ENCODE results near the gene MPRIP.

MPRIP gene

DNA sequence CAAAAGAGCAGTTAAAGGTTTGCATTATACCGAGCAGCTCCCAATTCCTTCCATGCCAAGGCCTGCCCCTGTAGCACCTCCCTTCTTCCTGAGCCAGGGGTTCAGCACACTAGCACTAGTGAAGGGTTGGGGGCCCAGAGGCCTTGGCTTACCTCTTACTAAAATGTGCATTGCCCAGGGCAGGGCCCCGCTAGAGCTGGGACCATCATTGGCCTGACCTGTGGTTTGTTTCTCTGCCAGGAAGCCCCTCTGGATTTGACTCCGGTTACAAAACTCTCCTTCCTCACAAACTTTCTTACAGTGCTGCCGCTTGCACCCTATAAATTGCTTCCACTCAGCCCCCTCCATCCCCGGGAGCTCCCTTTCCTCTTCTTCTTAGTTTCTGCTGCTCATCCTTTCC is 33.8 kb downstream of the MPRIP start:
- Mint-ChIP-seq H3K36me3 (ENCODE audit: low read depth) (peaks cover 38% of the 10 kb centered on the region), H3K9me3 (peaks cover 3% of the 10 kb centered on the region), H3K27me3 (ENCODE audit: low read depth, poor library complexity) (no peaks in the 10 kb centered on the region), H3K4me1 (peaks cover 86% of the 10 kb centered on the region), H3K27ac (no peak overlapping the region), H3K4me3 (peak overlapping the region; percentile 39)
- DNase-seq: no peak
- TF ChIP-seq, protein P1, sequence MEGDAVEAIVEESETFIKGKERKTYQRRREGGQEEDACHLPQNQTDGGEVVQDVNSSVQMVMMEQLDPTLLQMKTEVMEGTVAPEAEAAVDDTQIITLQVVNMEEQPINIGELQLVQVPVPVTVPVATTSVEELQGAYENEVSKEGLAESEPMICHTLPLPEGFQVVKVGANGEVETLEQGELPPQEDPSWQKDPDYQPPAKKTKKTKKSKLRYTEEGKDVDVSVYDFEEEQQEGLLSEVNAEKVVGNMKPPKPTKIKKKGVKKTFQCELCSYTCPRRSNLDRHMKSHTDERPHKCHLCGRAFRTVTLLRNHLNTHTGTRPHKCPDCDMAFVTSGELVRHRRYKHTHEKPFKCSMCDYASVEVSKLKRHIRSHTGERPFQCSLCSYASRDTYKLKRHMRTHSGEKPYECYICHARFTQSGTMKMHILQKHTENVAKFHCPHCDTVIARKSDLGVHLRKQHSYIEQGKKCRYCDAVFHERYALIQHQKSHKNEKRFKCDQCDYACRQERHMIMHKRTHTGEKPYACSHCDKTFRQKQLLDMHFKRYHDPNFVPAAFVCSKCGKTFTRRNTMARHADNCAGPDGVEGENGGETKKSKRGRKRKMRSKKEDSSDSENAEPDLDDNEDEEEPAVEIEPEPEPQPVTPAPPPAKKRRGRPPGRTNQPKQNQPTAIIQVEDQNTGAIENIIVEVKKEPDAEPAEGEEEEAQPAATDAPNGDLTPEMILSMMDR (IDR thresholded peaks at IDR 0.05): no peak

DNA sequence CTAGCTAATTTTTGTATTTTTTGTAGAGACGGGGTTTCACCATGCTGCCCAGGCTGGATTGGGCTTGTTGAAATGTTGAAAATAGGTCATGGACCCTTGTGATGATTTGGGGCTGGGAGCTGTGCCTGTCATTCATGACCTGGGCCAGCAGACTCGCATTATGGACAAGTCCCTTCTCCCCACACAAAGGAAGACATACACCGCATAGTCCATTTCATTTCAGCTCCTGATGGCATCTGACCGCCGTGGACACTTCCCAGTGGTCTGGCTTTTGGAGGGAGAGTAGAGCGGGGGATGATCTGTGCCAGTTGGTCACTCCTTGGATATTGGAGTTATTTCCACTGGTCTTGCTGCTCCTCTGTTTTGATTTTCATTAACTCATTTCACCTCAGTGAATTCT is 34.8 kb downstream of the MPRIP start:
- TF ChIP-seq, protein P1 (IDR thresholded peaks at IDR 0.05): no peak
- no peak overlapping the region for H3K4me3 Mint-ChIP-seq
- H3K36me3 Mint-ChIP-seq (ENCODE audit: low read depth): peaks cover 29% of the 10 kb centered on the region
- H3K4me1 Mint-ChIP-seq: peaks cover 80% of the 10 kb centered on the region
- H3K27me3 Mint-ChIP-seq (ENCODE audit: low read depth, poor library complexity): no peaks in the 10 kb centered on the region
- peak overlapping the region; percentile 19 for H3K27ac Mint-ChIP-seq
- DNase-seq: no peak
- no peaks in the 10 kb centered on the region for H3K9me3 Mint-ChIP-seq

DNA sequence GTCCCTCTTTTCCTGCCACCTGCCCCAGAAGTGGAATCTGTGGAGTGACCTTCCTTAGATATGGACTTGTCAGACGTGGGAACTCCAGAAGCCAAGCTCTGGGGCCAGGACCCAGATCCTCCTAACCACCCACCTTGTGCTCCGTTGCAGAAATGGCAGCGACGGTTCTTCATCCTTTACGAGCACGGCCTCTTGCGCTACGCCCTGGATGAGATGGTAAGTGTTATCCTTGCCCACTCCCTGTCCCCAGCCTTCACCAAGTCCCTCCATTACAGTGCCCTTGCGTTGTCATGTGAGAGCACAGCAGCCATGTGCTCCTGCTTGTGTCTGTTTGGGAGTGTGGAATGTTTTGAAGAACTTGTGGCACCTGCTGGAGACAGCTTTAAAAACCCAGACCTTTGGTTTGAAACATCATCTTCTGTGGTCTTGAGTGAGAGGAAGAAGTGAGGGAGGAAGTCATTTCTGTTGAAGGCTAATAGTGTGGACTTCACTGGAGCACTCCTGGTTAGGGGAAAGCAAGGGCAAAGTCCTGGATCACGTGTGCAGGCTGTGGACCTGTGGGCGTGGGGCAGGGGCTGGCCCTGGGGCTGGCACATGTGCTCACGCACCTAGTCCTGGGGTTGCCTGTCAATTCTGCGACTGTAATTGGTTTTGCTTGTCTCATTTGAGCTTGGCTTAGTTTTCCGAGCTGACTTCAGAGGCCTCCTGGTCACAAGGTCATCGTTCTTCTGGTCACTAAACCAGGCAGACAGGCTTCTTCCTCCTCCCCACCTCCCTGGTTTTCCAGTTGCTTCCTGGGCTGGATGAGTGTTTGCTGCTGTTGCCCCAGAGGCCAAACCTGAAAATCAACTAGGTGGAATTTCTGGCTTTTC is 35.8 kb downstream of the MPRIP start:
- peaks cover 32% of the 10 kb centered on the region for H3K36me3 Mint-ChIP-seq (ENCODE audit: low read depth)
- TF ChIP-seq, protein P1 (IDR thresholded peaks at IDR 0.05): no peak
- no peaks in the 10 kb centered on the region for H3K27me3 Mint-ChIP-seq (ENCODE audit: low read depth, poor library complexity)
- DNase-seq: no peak
- peaks cover 75% of the 10 kb centered on the region for H3K4me1 Mint-ChIP-seq
- no peaks in the 10 kb centered on the region for H3K9me3 Mint-ChIP-seq
- H3K4me3 Mint-ChIP-seq: no peak overlapping the region
- peak overlapping the region; percentile 63 for H3K27ac Mint-ChIP-seq

DNA sequence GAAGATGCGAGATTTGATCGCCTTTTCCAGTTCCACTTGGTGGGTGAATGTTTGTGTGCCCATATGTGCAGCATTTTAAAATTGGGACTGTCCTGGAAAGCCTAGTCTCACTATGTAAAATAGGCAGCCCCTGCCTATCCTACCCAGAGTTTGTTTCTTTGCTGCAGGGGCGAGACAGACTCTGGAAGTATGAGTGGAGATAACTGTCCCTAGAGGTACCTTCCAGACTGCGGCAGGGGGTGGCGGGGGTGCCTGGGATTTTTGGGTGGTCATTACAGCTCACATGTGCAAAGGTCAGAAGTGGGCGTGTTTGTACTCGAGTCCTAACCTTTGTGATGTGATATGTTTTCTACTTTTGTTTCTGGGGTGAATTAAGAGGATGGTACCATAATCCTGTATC is 36.6 kb downstream of the MPRIP start:
- Mint-ChIP-seq H3K36me3 (ENCODE audit: low read depth) (peaks cover 37% of the 10 kb centered on the region), H3K4me1 (peaks cover 72% of the 10 kb centered on the region), H3K9me3 (no peaks in the 10 kb centered on the region), H3K27ac (peak overlapping the region; percentile 63), H3K27me3 (ENCODE audit: low read depth, poor library complexity) (no peaks in the 10 kb centered on the region), H3K4me3 (peak overlapping the region; percentile 12)
- no peak for DNase-seq
- TF ChIP-seq, protein P1 (IDR thresholded peaks at IDR 0.05): no peak

DNA sequence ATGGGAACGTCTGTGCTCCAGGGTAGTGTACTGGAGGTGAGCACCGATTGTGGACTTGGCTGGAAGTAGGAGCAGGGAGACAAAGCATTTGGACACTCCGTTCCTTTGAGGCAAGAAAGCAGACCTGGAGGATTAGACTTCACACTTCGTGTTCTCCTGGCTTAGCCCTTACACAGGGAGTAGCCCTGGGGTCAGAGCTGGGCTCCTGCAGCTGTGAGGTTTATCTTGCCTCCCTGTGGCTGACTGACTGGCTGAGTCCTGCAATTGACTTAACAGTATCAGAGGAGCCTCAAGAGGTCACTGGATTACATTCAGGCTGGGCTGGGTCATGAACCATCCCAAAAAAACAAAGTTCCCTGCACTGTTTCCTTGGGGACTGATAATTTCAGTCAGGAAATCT is 37.1 kb downstream of the MPRIP start:
- Mint-ChIP-seq H3K27me3 (ENCODE audit: low read depth, poor library complexity) (no peaks in the 10 kb centered on the region), H3K9me3 (no peaks in the 10 kb centered on the region), H3K4me3 (peak overlapping the region; percentile 12), H3K4me1 (peaks cover 74% of the 10 kb centered on the region), H3K36me3 (ENCODE audit: low read depth) (peaks cover 40% of the 10 kb centered on the region), H3K27ac (peak overlapping the region; percentile 63)
- no peak for DNase-seq
- TF ChIP-seq, protein P1 (IDR thresholded peaks at IDR 0.05): no peak

DNA sequence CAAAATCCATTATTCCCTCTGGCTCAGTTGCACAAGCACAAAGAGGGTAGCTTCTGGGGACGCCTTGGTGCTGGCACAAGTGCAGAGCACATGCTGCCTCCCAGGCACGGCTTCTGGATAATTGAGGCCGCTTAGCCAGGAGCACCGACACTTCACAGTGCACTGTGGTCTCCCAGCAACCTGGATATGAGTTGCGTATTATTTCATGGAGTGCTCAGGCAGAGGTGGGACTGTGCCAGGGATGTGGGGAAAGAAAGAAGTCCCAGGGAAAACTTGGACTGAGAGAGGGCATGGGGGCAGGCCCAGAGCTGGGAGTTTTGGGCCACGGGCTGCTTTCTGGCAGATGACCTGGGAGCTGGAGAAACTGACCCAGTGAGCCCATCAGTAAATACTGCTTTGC is 37.5 kb downstream of the MPRIP start:
- Mint-ChIP-seq H3K4me1 (peaks cover 74% of the 10 kb centered on the region), H3K27me3 (ENCODE audit: low read depth, poor library complexity) (no peaks in the 10 kb centered on the region), H3K4me3 (no peak overlapping the region), H3K36me3 (ENCODE audit: low read depth) (peaks cover 40% of the 10 kb centered on the region), H3K27ac (peak overlapping the region; percentile 91), H3K9me3 (no peaks in the 10 kb centered on the region)
- DNase-seq: no peak
- TF ChIP-seq, protein P1 (IDR thresholded peaks at IDR 0.05): no peak
